Ovary (tissue), 9 donors: Measurements from ENCODE around the gene EIF3A. TPM values are rescaled to one million over a fixed set of nuclear protein-coding genes. Genes with fewer than 3 reads are reported as not detected.

ENCODE experiments used
- DNase-seq, 5 donors: peaks; one replicate each; pipeline ENCODE4 v3.0.0-alpha.2; 2019 to 2020
- H3K27ac ChIP-seq, 2 donors: fragments of 200-600 bp; one replicate each; pipeline versions ENCODE4 v1.5.1 to v1.8.0; 2019 to 2022
- H3K27me3 ChIP-seq: fragments of 200-600 bp; one replicate; pipeline ENCODE4 v1.8.0; 2022
- H3K36me3 ChIP-seq: fragments of 200-600 bp; sonication (generic); one replicate; pipeline ENCODE4 v1.5.1; 2019
- H3K4me1 ChIP-seq: one replicate; pipeline ENCODE4 v1.8.1; 2013; ENCODE audit warnings: mild to moderate bottlenecking, moderate library complexity; ENCODE audit not compliant: insufficient read depth
- H3K4me3 ChIP-seq: fragments of 200-600 bp; sonication (generic); one replicate; pipeline ENCODE4 v1.5.1; 2017
- H3K9me3 ChIP-seq, 2 donors: fragments of 200-600 bp in 1 of 2; sonication (generic) in 1 of 2; one replicate each; pipeline versions ENCODE4 v1.5.1 to v1.8.1; 2013 to 2019; ENCODE audit warnings: mild to moderate bottlenecking in 1 of 2, moderate library complexity in 1 of 2
- CTCF ChIP-seq, 3 donors: fragments of 450-650 bp in 2 of 3; fragments of 200-600 bp in 1 of 3; IDR thresholded peaks; one replicate each; pipeline versions ENCODE4 v1.5.1 to v1.8.0; 2016 to 2022; ENCODE audit warnings: antibody characterized with exemption in 3 of 3, mild to moderate bottlenecking in 1 of 3
- EP300 ChIP-seq: sonication (generic); formaldehyde crosslinking; IDR thresholded peaks from one replicate; pipeline ENCODE4 v1.6.1; 2017; ENCODE audit warnings: antibody characterized with exemption
- POLR2A ChIP-seq: fragments of 450-650 bp; IDR thresholded peaks from one replicate; pipeline ENCODE4 v1.6.1; 2017; ENCODE audit warnings: antibody characterized with exemption, mild to moderate bottlenecking, moderate library complexity
- WGBS, 3 donors: extraction: QIAGEN DNeasy Blood & Tissue Kit in 1 of 3; methylation state at CpG; one replicate each; pipeline versions ENCODE4 v1.1.5 to v1.1.7; 2013 to 2017; 5-methylcytosine and 5-hydroxymethylcytosine counted together
- intact Hi-C, 4 donors: fragments of 100-400 bp; cut with DNase I; formaldehyde crosslinking; loops; one replicate each; pipeline versions ENCODE4 v1.11.0 to v1.15.1; 2022 to 2023
- polyA plus RNA-seq, 2 donors: library from polyadenylated mRNA; stranded (reverse); fragments of 200-250 nt in 1 of 2; fragments of 350-450 nt in 1 of 2; fragmentation: Illumina TruSeq in 1 of 2; extraction: RNeasy Lipid Tissue Mini Kit (QIAGEN cat#74804) in 1 of 2; gene quantifications; one replicate each; pipeline ENCODE4 v1.2.3, GENCODE V29; 2013 to 2014
- total RNA-seq, 7 donors: library from RNA; depleted of rRNA in 2 of 7; stranded (reverse); fragments of >200 nt in 2 of 7; fragmentation: NEBNext Ultra II Directional in 3 of 7; extraction: Animal tissue kit (Norgen Biotek cat#: 25700) in 3 of 7; gene quantifications; one replicate each; pipeline versions ENCODE4 v1.1.0 to v1.2.4, GENCODE V29; 2016 to 2023
- donor health status: DM: no; HTN: no; CAD: no; lungs with moderate emphysema.
- donor health status: DM: no; HTN: no; CAD: no.
- donor health status: Bipolar disorder and iron deficiency.
- donor health status: DM: yes; HTN: yes; CAD: no.
- donor health status: DM: no; HTN: no; CAD: no.
- donor health status: DM: yes; HTN: yes; CAD: no.

The EIF3A gene
- total and polyA plus RNA-seq, 9 donors, result 53.9 to 113 (median 88.1) TPM

- Histone ChIP-seq H3K4me3 (peak overlapping the region; percentile 96), H3K27ac (peak overlapping the region; percentile 89 to 97), H3K4me1 (peaks cover 10% of the 10 kb centered on the region), H3K27me3 (no peaks in the 10 kb centered on the region), H3K36me3 (no peaks in the 10 kb centered on the region), H3K9me3 (no peaks in the 10 kb centered on the region)
- intact Hi-C loops, result no loop called here
- WGBS, 3 donors, result 0 to 1% (median 0%) methylated on average over 35 to 48 of the region's 48 CpGs
- peak; percentile 59 to 84 (median 63) for DNase-seq
- TF ChIP-seq POLR2A (no peak), EP300 (no peak), CTCF (IDR thresholded peaks at IDR 0.05) (no peak)
Observed at GRCh38 chr10:119079599-119080520, 757 bp downstream of the EIF3A start.

GRCh38 chr10:119078422-119079179, 2.0 kb downstream of the EIF3A start:
- intact Hi-C loops, result no loop called here

GRCh38 chr10:119073584-119073983, 7.0 kb downstream of the EIF3A start:
- Histone ChIP-seq H3K27me3 (no peaks in the 10 kb centered on the region), H3K4me1 (peaks cover 14% of the 10 kb centered on the region), H3K9me3 (no peaks in the 10 kb centered on the region), H3K27ac (no peak overlapping the region), H3K4me3 (no peak overlapping the region), H3K36me3 (no peaks in the 10 kb centered on the region)
- intact Hi-C loops, result no loop called here
- TF ChIP-seq EP300 (no peak), POLR2A (no peak), CTCF (IDR thresholded peaks at IDR 0.05) (no peak)
- DNase-seq, result no peak
- 74 to 80% (median 79%) methylated on average over 6 of the region's 6 CpGs for WGBS, 3 donors

More at GRCh38 chr10:119078422-119079179, 2.0 kb downstream of the EIF3A start:
- no peak for TF ChIP-seq POLR2A
- TF ChIP-seq CTCF (IDR thresholded peaks at IDR 0.05), result no peak
- TF ChIP-seq EP300, result no peak
- Histone ChIP-seq H3K27ac (no peak overlapping the region), H3K9me3 (no peaks in the 10 kb centered on the region), H3K36me3 (no peaks in the 10 kb centered on the region), H3K4me1 (peaks cover 14% of the 10 kb centered on the region), H3K27me3 (no peaks in the 10 kb centered on the region), H3K4me3 (peak overlapping the region; percentile 96)
- 19 to 31% (median 21%) methylated on average over 10 of the region's 10 CpGs for WGBS, 3 donors
- no peak for DNase-seq

- 89 to 91% (median 89%) methylated on average over 9 of the region's 9 CpGs for WGBS, 3 donors
- intact Hi-C loops, result no loop called here
Observed at GRCh38 chr10:119070395-119071165, 10.0 kb downstream of the EIF3A start.

More at GRCh38 chr10:119070395-119071165, 10.0 kb downstream of the EIF3A start:
- Histone ChIP-seq H3K9me3 (no peaks in the 10 kb centered on the region), H3K4me3 (no peak overlapping the region), H3K36me3 (no peaks in the 10 kb centered on the region), H3K27ac (no peak overlapping the region), H3K4me1 (peaks cover 3% of the 10 kb centered on the region), H3K27me3 (no peaks in the 10 kb centered on the region)
- TF ChIP-seq CTCF (IDR thresholded peaks at IDR 0.05), result no peak
- TF ChIP-seq POLR2A, result no peak
- TF ChIP-seq EP300, result no peak
- DNase-seq, result no peak
